MM.1S (cell line): ENCODE results near the gene FAM83E.
"Not testable (repeated sequence)": the region's sequence is repeated elsewhere in the genome, so short reads cannot be mapped to it uniquely, and the experiment has no call there.

Experiments used
- DNase-seq: peaks from one replicate; pipeline ENCODE4 v3.0.0-alpha.2; 2015
- H2AFZ ChIP-seq: fragments of 300-600 bp; sonication (generic); 2 replicates; pipeline ENCODE4 v1.6.0; 2016; ENCODE audit warnings: antibody characterized with exemption, low read length
- H3F3A ChIP-seq: fragments of 300-600 bp; sonication (generic); 2 replicates; pipeline ENCODE4 v1.6.1; 2016; ENCODE audit warnings: mild to moderate bottlenecking, antibody characterized with exemption, low read length, moderate library complexity, mixed read lengths; ENCODE audit not compliant: insufficient read depth
- H3K27ac ChIP-seq: fragments of 300-600 bp; sonication (generic); 2 replicates; pipeline ENCODE4 v1.5.1; 2016; ENCODE audit warnings: mild to moderate bottlenecking, low read length
- H3K27me3 ChIP-seq: fragments of 300-600 bp; sonication (generic); replicated peaks from 2 replicates; pipeline ENCODE4 v1.6.0; 2016; ENCODE audit warnings: low read length; ENCODE audit not compliant: insufficient read depth
- H3K36me3 ChIP-seq: fragments of 300-600 bp; sonication (generic); replicated peaks from 2 replicates; pipeline ENCODE4 v1.6.1; 2016; ENCODE audit warnings: mild to moderate bottlenecking, low read length, mixed read lengths; ENCODE audit not compliant: insufficient read depth
- H3K4me1 ChIP-seq: fragments of 300-600 bp; sonication (generic); 2 replicates; pipeline ENCODE4 v1.6.1; 2016; ENCODE audit warnings: low read length, mixed read lengths
- H3K4me2 ChIP-seq: fragments of 300-600 bp; sonication (generic); 2 replicates; pipeline ENCODE4 v1.6.0; 2016; ENCODE audit warnings: low read depth, low read length
- H3K4me3 ChIP-seq: fragments of 300-600 bp; sonication (generic); 2 replicates; pipeline ENCODE4 v1.5.1; 2016; ENCODE audit warnings: low read length, mixed read lengths
- H3K79me2 ChIP-seq: fragments of 300-600 bp; sonication (generic); 2 replicates; pipeline ENCODE4 v1.6.1; 2016; ENCODE audit warnings: mixed run types, low read length, mixed read lengths
- H3K9ac ChIP-seq: fragments of 300-600 bp; sonication (generic); 2 replicates; pipeline ENCODE4 v1.6.1; 2016; ENCODE audit warnings: low read length, mixed read lengths
- H3K9me2 ChIP-seq: fragments of 300-600 bp; sonication (generic); replicated peaks from 2 replicates; pipeline ENCODE4 v1.6.1; 2016; ENCODE audit warnings: mild to moderate bottlenecking, low read length, mixed read lengths; ENCODE audit not compliant: insufficient read depth
- H3K9me3 ChIP-seq: fragments of 300-600 bp; sonication (generic); replicated peaks from 2 replicates; pipeline ENCODE4 v1.6.1; 2016; ENCODE audit warnings: mild to moderate bottlenecking, low read length, mixed read lengths; ENCODE audit not compliant: insufficient read depth
- H4K20me1 ChIP-seq: fragments of 300-600 bp; sonication (generic); 2 replicates; pipeline ENCODE4 v1.6.1; 2016; ENCODE audit warnings: mild to moderate bottlenecking, low read length, moderate library complexity, mixed read lengths; ENCODE audit not compliant: insufficient read depth
- EZH2 ChIP-seq: fragments of 300-600 bp; sonication (generic); optimal IDR thresholded peaks from 2 replicates; pipeline ENCODE3; 2017; ENCODE audit warnings: low read depth, mild to moderate bottlenecking, antibody characterized with exemption, low read length, mixed read lengths
- EZH2phosphoT487 ChIP-seq: fragments of 300-600 bp; sonication (generic); IDR thresholded peaks from 2 replicates; pipeline ENCODE4 v1.6.1; 2018; ENCODE audit warnings: antibody characterized with exemption, low read length
- TF ChIP-seq, protein P1 (sequence below): fragments of 300-600 bp; sonication (generic); IDR thresholded peaks from 2 replicates; pipeline ENCODE4 v1.5.1; 2016; ENCODE audit warnings: antibody characterized with exemption, low read length, mixed read lengths

Gene FAM83E

DNA sequence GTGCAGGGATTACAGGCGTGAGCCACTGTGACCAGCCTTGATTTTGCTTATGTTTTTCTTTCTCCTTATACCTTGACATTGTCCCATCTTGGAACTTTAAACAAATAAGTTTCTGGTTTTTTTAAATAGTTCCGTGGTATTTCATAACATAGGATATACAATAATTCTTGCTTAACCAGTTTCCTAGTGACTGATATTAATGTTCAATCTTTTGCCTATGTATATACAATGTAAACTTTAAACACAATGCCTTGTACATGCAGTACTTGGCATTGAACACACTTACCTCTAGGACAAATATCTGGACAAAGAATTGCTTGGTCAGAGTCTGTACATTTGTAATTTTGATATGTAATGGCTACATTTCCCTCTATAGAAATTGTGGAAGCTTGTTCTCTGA is 32.7 kb downstream of the FAM83E start:
- Histone ChIP-seq H4K20me1 (no peaks in the 10 kb centered on the region), H3K9me3 (no peaks in the 10 kb centered on the region), H3K27ac (no peak overlapping the region), H3K27me3 (peaks cover 56% of the 10 kb centered on the region), H3K4me3 (no peak overlapping the region), H2AFZ (no peak overlapping the region), H3K9ac (no peak overlapping the region), H3K4me1 (no peaks in the 10 kb centered on the region), H3K36me3 (no peaks in the 10 kb centered on the region), H3K4me2 (no peak overlapping the region), H3F3A (no peaks in the 10 kb centered on the region), H3K9me2 (no peaks in the 10 kb centered on the region), H3K79me2 (no peaks in the 10 kb centered on the region)
- DNase-seq, result no peak
- no peak for TF ChIP-seq EZH2
- no peak for TF ChIP-seq EZH2phosphoT487
- TF ChIP-seq, protein P1, sequence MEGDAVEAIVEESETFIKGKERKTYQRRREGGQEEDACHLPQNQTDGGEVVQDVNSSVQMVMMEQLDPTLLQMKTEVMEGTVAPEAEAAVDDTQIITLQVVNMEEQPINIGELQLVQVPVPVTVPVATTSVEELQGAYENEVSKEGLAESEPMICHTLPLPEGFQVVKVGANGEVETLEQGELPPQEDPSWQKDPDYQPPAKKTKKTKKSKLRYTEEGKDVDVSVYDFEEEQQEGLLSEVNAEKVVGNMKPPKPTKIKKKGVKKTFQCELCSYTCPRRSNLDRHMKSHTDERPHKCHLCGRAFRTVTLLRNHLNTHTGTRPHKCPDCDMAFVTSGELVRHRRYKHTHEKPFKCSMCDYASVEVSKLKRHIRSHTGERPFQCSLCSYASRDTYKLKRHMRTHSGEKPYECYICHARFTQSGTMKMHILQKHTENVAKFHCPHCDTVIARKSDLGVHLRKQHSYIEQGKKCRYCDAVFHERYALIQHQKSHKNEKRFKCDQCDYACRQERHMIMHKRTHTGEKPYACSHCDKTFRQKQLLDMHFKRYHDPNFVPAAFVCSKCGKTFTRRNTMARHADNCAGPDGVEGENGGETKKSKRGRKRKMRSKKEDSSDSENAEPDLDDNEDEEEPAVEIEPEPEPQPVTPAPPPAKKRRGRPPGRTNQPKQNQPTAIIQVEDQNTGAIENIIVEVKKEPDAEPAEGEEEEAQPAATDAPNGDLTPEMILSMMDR, result no peak

GRCh38 chr19:48578891-48579290 is 36.0 kb downstream of the FAM83E start:
- no peak overlapping the region for H3K27ac ChIP-seq
- no peak overlapping the region for H3K4me2 ChIP-seq
- H3K9me3 ChIP-seq, result no peaks in the 10 kb centered on the region
- no peaks in the 10 kb centered on the region for H4K20me1 ChIP-seq
- TF ChIP-seq EZH2phosphoT487 (no peak), EZH2 (no peak)
- TF ChIP-seq, protein P1, result no peak
- H3K27me3 ChIP-seq, result peaks cover 56% of the 10 kb centered on the region
- no peaks in the 10 kb centered on the region for H3K36me3 ChIP-seq
- H3F3A ChIP-seq, result no peaks in the 10 kb centered on the region
- no peaks in the 10 kb centered on the region for H3K4me1 ChIP-seq
- H3K9ac ChIP-seq, result no peak overlapping the region
- no peak overlapping the region for H3K4me3 ChIP-seq
- no peaks in the 10 kb centered on the region for H3K79me2 ChIP-seq
- H3K9me2 ChIP-seq, result no peaks in the 10 kb centered on the region
- H2AFZ ChIP-seq, result no peak overlapping the region
- no peak for DNase-seq

DNA sequence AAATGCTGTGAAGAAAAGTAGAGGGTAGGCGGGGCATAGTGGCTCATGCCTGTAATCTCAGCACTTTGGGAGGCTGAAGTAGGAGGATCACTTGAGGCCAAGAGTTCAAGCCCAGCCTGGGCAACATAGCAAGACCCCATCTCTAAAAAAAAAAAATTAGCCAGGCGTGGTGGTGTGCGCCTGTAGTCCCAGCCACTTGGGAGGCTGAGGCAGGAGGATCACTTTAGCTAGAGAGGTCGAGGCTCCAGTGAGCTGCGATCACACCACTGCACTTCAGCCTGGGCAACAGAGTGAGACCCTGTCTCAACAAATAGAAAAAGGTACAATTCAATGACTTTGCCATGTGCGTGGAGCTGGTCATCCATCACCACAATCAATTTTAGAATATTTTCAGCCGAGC is 37.0 kb downstream of the FAM83E start:
- H4K20me1 ChIP-seq, H3K9ac ChIP-seq, H3K27ac ChIP-seq, H3K36me3 ChIP-seq, H3K4me1 ChIP-seq, H3K9me2 ChIP-seq, H3K9me3 ChIP-seq, H3K79me2 ChIP-seq, DNase-seq, H3F3A ChIP-seq, H2AFZ ChIP-seq, H3K4me3 ChIP-seq, H3K4me2 ChIP-seq: not testable (repeated sequence)
- peaks cover 51% of the 10 kb centered on the region for H3K27me3 ChIP-seq

- no peaks in the 10 kb centered on the region for H3K36me3 ChIP-seq
- H3K27ac ChIP-seq, result no peak overlapping the region
- no peak for DNase-seq
- H4K20me1 ChIP-seq, result no peaks in the 10 kb centered on the region
- H3K9me2 ChIP-seq, result no peaks in the 10 kb centered on the region
- H2AFZ ChIP-seq, result no peak overlapping the region
- no peak overlapping the region for H3K4me2 ChIP-seq
- H3F3A ChIP-seq, result no peaks in the 10 kb centered on the region
- H3K27me3 ChIP-seq, result peaks cover 52% of the 10 kb centered on the region
- H3K9ac ChIP-seq, result no peak overlapping the region
- TF ChIP-seq, protein P1, result no peak
- no peak for TF ChIP-seq EZH2
- TF ChIP-seq EZH2phosphoT487, result no peak
- no peaks in the 10 kb centered on the region for H3K79me2 ChIP-seq
- H3K9me3 ChIP-seq, result no peaks in the 10 kb centered on the region
- no peak overlapping the region for H3K4me3 ChIP-seq
- H3K4me1 ChIP-seq, result no peaks in the 10 kb centered on the region
These were observed 38.8 kb downstream of the FAM83E start for GRCh38 chr19:48575931-48576622.
